Sigmoid colon (tissue), 4 donors: ENCODE measurements around the gene NTRK1.

Experiments used
- EP300 ChIP-seq, 4 donors: sonication (generic); formaldehyde crosslinking; IDR thresholded peaks; one replicate each; pipeline ENCODE4 v1.6.1; 2017; ENCODE audit warnings: antibody characterized with exemption in 4 of 4
- POLR2A ChIP-seq, 2 donors: fragments of 450-650 bp; IDR thresholded peaks; one replicate each; pipeline ENCODE4 v1.6.1; 2016; ENCODE audit warnings: antibody characterized with exemption in 2 of 2, mild to moderate bottlenecking in 2 of 2, moderate library complexity in 2 of 2
- POLR2AphosphoS5 ChIP-seq, 4 donors: sonication (generic); formaldehyde crosslinking; IDR thresholded peaks; one replicate each; pipeline ENCODE4 v1.6.1; 2017; ENCODE audit warnings: antibody characterized with exemption in 4 of 4
- TF ChIP-seq, protein P1 (sequence below), 4 experiments: fragments of 450-650 bp in 3 of 4; fragments of 200-600 bp in 1 of 4; IDR thresholded peaks; one replicate each; pipeline ENCODE4 v1.5.1; 2016 to 2019; ENCODE audit warnings: antibody characterized with exemption in 4 of 4, mild to moderate bottlenecking in 3 of 4, moderate library complexity in 2 of 4

DNA sequence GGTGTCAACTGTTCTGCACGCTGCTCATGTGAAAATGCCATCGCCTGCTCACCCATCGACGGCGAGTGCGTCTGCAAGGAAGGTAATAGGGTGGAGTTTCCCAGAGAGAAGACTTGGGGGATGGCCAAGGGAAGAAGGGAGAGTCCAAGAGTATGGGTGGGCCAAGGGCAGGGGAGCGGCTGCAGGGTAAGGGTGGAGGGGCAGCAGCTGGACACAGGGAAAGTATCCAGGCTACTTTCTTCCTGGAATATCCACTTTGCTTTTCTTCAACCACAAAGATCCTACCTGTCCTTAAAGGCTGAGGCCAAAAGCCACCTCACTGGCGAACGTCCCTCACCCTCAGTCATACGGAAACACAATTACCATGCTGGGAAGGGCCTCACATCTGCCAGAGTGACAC lies 48.3 kb downstream of the NTRK1 start:
- TF ChIP-seq POLR2AphosphoS5 (IDR thresholded peaks at IDR 0.05) = no peak
- no peak for TF ChIP-seq POLR2A (IDR thresholded peaks at IDR 0.05)
- TF ChIP-seq, protein P1, sequence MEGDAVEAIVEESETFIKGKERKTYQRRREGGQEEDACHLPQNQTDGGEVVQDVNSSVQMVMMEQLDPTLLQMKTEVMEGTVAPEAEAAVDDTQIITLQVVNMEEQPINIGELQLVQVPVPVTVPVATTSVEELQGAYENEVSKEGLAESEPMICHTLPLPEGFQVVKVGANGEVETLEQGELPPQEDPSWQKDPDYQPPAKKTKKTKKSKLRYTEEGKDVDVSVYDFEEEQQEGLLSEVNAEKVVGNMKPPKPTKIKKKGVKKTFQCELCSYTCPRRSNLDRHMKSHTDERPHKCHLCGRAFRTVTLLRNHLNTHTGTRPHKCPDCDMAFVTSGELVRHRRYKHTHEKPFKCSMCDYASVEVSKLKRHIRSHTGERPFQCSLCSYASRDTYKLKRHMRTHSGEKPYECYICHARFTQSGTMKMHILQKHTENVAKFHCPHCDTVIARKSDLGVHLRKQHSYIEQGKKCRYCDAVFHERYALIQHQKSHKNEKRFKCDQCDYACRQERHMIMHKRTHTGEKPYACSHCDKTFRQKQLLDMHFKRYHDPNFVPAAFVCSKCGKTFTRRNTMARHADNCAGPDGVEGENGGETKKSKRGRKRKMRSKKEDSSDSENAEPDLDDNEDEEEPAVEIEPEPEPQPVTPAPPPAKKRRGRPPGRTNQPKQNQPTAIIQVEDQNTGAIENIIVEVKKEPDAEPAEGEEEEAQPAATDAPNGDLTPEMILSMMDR (IDR thresholded peaks at IDR 0.05) = no peak
- TF ChIP-seq EP300 (IDR thresholded peaks at IDR 0.05) = no peak
